Urinary bladder (tissue), 4 donors: ENCODE data around the gene LRRC3B. TPM values are rescaled to one million over a fixed set of nuclear protein-coding genes. Genes with fewer than 3 reads are reported as not detected.

Source experiments
- DNase-seq: peaks from one replicate; pipeline ENCODE4 v3.0.0-alpha.2; 2015; ENCODE audit errors: extremely low spot score
- H3K27ac ChIP-seq: one replicate; pipeline ENCODE4 v1.5.1; 2013; ENCODE audit warnings: low read depth, mild to moderate bottlenecking, moderate library complexity
- H3K36me3 ChIP-seq: one replicate; pipeline ENCODE4 v1.6.1; 2013; ENCODE audit warnings: mild to moderate bottlenecking, moderate library complexity; ENCODE audit not compliant: insufficient read depth
- H3K4me1 ChIP-seq: one replicate; pipeline ENCODE4 v1.6.1; 2013; ENCODE audit warnings: mild to moderate bottlenecking, moderate library complexity; ENCODE audit not compliant: insufficient read depth
- H3K4me3 ChIP-seq: one replicate; pipeline ENCODE4 v1.5.1; 2013; ENCODE audit warnings: low read depth, low read length
- WGBS: extraction: QIAGEN DNeasy Blood & Tissue Kit; methylation state at CpG from one replicate; pipeline ENCODE4 v1.1.7; 2013; 5-methylcytosine and 5-hydroxymethylcytosine counted together
- polyA plus RNA-seq: library from polyadenylated mRNA; stranded (reverse); fragments of 200-250 nt; gene quantifications from one replicate; pipeline ENCODE4 v1.2.3, GENCODE V29; 2013
- total RNA-seq: library from RNA; depleted of rRNA; stranded (reverse); fragments of >200 nt; gene quantifications from one replicate; pipeline ENCODE4 v1.2.3, GENCODE V29; 2014
- donor health status: healthy with polysubstance abuse.
- donor health status: healthy.

The LRRC3B gene
- total and polyA plus RNA-seq, 2 donors = 5.8 to 7.1 TPM

- H3K4me3 ChIP-seq = no peak overlapping the region
- H3K4me1 ChIP-seq = no peaks in the 10 kb centered on the region
- H3K36me3 ChIP-seq = no peaks in the 10 kb centered on the region
- no peak overlapping the region for H3K27ac ChIP-seq
- 93% methylated on average over 2 of the region's 2 CpGs for WGBS
- DNase-seq = no peak
Observed at GRCh38 chr3:26704736-26705135, 82.2 kb downstream of the LRRC3B start.

GRCh38 chr3:26708501-26708900 lies 85.9 kb downstream of the LRRC3B start:
- Histone ChIP-seq H3K4me1 (no peaks in the 10 kb centered on the region), H3K27ac (no peak overlapping the region), H3K36me3 (no peaks in the 10 kb centered on the region), H3K4me3 (no peak overlapping the region)
- DNase-seq = no peak
- 62% methylated on average over 1 of the region's 1 CpG for whole genome bisulfite sequencing

- H3K27ac ChIP-seq = no peak overlapping the region
- DNase-seq = peak; percentile 48
Observed at GRCh38 chr3:26712211-26713026, 89.8 kb downstream of the LRRC3B start.

GRCh38 chr3:26713091-26713490 lies 90.5 kb downstream of the LRRC3B start:
- Histone ChIP-seq H3K27ac (no peak overlapping the region), H3K36me3 (no peaks in the 10 kb centered on the region), H3K4me3 (no peak overlapping the region), H3K4me1 (no peaks in the 10 kb centered on the region)
- DNase-seq = no peak
- 83% methylated on average over 3 of the region's 3 CpGs for WGBS

More at GRCh38 chr3:26712211-26713026, 89.8 kb downstream of the LRRC3B start:
- Histone ChIP-seq H3K4me3 (no peak overlapping the region), H3K36me3 (no peaks in the 10 kb centered on the region), H3K4me1 (no peaks in the 10 kb centered on the region)
- 38% methylated on average over 5 of the region's 5 CpGs for WGBS

- H3K4me3 ChIP-seq = no peak overlapping the region
- no peaks in the 10 kb centered on the region for H3K36me3 ChIP-seq
- DNase-seq = no peak
- 97% methylated on average over 3 of the region's 3 CpGs for WGBS
- H3K27ac ChIP-seq = no peak overlapping the region
- no peaks in the 10 kb centered on the region for H3K4me1 ChIP-seq
Observed at GRCh38 chr3:26714485-26714884, 91.9 kb downstream of the LRRC3B start.

GRCh38 chr3:26715431-26715830 lies 92.9 kb downstream of the LRRC3B start:
- Histone ChIP-seq H3K4me3 (no peak overlapping the region), H3K4me1 (no peaks in the 10 kb centered on the region), H3K36me3 (no peaks in the 10 kb centered on the region), H3K27ac (no peak overlapping the region)
- DNase-seq = no peak
- WGBS = 93% methylated on average over 3 of the region's 3 CpGs

- no peak for DNase-seq
- H3K4me1 ChIP-seq = no peaks in the 10 kb centered on the region
- no peak overlapping the region for H3K4me3 ChIP-seq
- 61% methylated on average over 1 of the region's 1 CpG for WGBS
- no peak overlapping the region for H3K27ac ChIP-seq
- no peaks in the 10 kb centered on the region for H3K36me3 ChIP-seq
Observed at GRCh38 chr3:26718315-26718714, 95.7 kb downstream of the LRRC3B start.

- Histone ChIP-seq H3K27ac (no peak overlapping the region), H3K4me1 (no peaks in the 10 kb centered on the region), H3K4me3 (no peak overlapping the region), H3K36me3 (no peaks in the 10 kb centered on the region)
- DNase-seq = no peak
- 47% methylated on average over 4 of the region's 4 CpGs for WGBS
Observed at GRCh38 chr3:26719134-26719533, 96.6 kb downstream of the LRRC3B start.

GRCh38 chr3:26721047-26721446 lies 98.5 kb downstream of the LRRC3B start:
- 92% methylated on average over 2 of the region's 2 CpGs for WGBS
- H3K4me3 ChIP-seq = no peak overlapping the region
- H3K4me1 ChIP-seq = no peaks in the 10 kb centered on the region
- no peaks in the 10 kb centered on the region for H3K36me3 ChIP-seq
- H3K27ac ChIP-seq = no peak overlapping the region
- DNase-seq = no peak

- H3K36me3 ChIP-seq = no peaks in the 10 kb centered on the region
- H3K27ac ChIP-seq = no peak overlapping the region
- H3K4me3 ChIP-seq = no peak overlapping the region
- DNase-seq = no peak
- WGBS = 92% methylated on average over 1 of the region's 1 CpG
- no peaks in the 10 kb centered on the region for H3K4me1 ChIP-seq
Observed at GRCh38 chr3:26731843-26732242, 109.3 kb downstream of the LRRC3B start.

GRCh38 chr3:26750263-26750662 lies 127.7 kb downstream of the LRRC3B start:
- Histone ChIP-seq H3K27ac (no peak overlapping the region), H3K36me3 (no peaks in the 10 kb centered on the region), H3K4me3 (no peak overlapping the region), H3K4me1 (no peaks in the 10 kb centered on the region)
- 89% methylated on average over 2 of the region's 2 CpGs for WGBS
- no peak for DNase-seq

GRCh38 chr3:26752466-26752865 lies 129.9 kb downstream of the LRRC3B start:
- WGBS = 75% methylated on average over 2 of the region's 2 CpGs
- H3K4me1 ChIP-seq = no peaks in the 10 kb centered on the region
- no peak overlapping the region for H3K4me3 ChIP-seq
- DNase-seq = no peak
- no peaks in the 10 kb centered on the region for H3K36me3 ChIP-seq
- H3K27ac ChIP-seq = no peak overlapping the region

GRCh38 chr3:26753095-26753494 lies 130.5 kb downstream of the LRRC3B start:
- H3K36me3 ChIP-seq = no peaks in the 10 kb centered on the region
- DNase-seq = no peak
- H3K4me1 ChIP-seq = no peaks in the 10 kb centered on the region
- no peak overlapping the region for H3K4me3 ChIP-seq
- H3K27ac ChIP-seq = no peak overlapping the region

GRCh38 chr3:26757978-26758377 lies 135.4 kb downstream of the LRRC3B start:
- Histone ChIP-seq H3K36me3 (no peaks in the 10 kb centered on the region), H3K4me1 (no peaks in the 10 kb centered on the region), H3K27ac (no peak overlapping the region), H3K4me3 (no peak overlapping the region)
- DNase-seq = no peak
